Measurements from ENCODE around the gene MCM5.

The MCM5 gene

GRCh38 chr22:35384975-35385588, 14.9 kb upstream of the MCM5 start:
- Histone ChIP-seq H3K4me3 (ENCODE audit: low read depth in 1 of 2, low read length in 1 of 2) (no peak overlapping the region), H3K36me3 (peaks cover 15% of the 10 kb centered on the region), H3K9me3 (no peaks in the 10 kb centered on the region), H3K27me3 (peaks cover 34% of the 10 kb centered on the region), H3K27ac (peak overlapping the region; percentile 7), H3K4me1 (ENCODE audit: control insufficient read depth in 1 of 2, insufficient read depth in 1 of 2, low read depth in 1 of 2, low read length in 1 of 2) (peaks cover 17 to 20% of the 10 kb centered on the region in 2 experiments)
- TF ChIP-seq CTCF (IDR thresholded peaks at IDR 0.05): no peak

- H3K9me3 ChIP-seq: no peaks in the 10 kb centered on the region
- H3K4me1 ChIP-seq (ENCODE audit: control insufficient read depth in 1 of 2, insufficient read depth in 1 of 2, low read depth in 1 of 2, low read length in 1 of 2): peaks cover 0 to 3% of the 10 kb centered on the region in 2 experiments
- no peak overlapping the region for H3K4me3 ChIP-seq (ENCODE audit: low read depth in 1 of 2, low read length in 1 of 2)
- peaks cover 26% of the 10 kb centered on the region for H3K27me3 ChIP-seq
- no peak overlapping the region for H3K27ac ChIP-seq
- TF ChIP-seq CTCF (IDR thresholded peaks at IDR 0.05): no peak
- H3K36me3 ChIP-seq: peaks cover 16% of the 10 kb centered on the region
These were observed 13.2 kb upstream of the MCM5 start for GRCh38 chr22:35386670-35387288.

GRCh38 chr22:35390933-35391332, 9.0 kb upstream of the MCM5 start:
- Histone ChIP-seq H3K27ac (no peak overlapping the region), H3K4me3 (ENCODE audit: low read depth in 1 of 2, low read length in 1 of 2) (no peak overlapping the region), H3K27me3 (no peaks in the 10 kb centered on the region), H3K36me3 (peaks cover 16% of the 10 kb centered on the region), H3K4me1 (ENCODE audit: control insufficient read depth in 1 of 2, insufficient read depth in 1 of 2, low read depth in 1 of 2, low read length in 1 of 2) (no peaks in the 10 kb centered on the region), H3K9me3 (no peaks in the 10 kb centered on the region)
- TF ChIP-seq CTCF (IDR thresholded peaks at IDR 0.05): no peak

GRCh38 chr22:35392357-35392756, 7.6 kb upstream of the MCM5 start:
- peaks cover 8% of the 10 kb centered on the region for H3K36me3 ChIP-seq
- no peak overlapping the region for H3K4me3 ChIP-seq (ENCODE audit: low read depth in 1 of 2, low read length in 1 of 2)
- no peak for TF ChIP-seq CTCF (IDR thresholded peaks at IDR 0.05)
- H3K27me3 ChIP-seq: no peaks in the 10 kb centered on the region
- no peaks in the 10 kb centered on the region for H3K9me3 ChIP-seq
- H3K4me1 ChIP-seq (ENCODE audit: control insufficient read depth in 1 of 2, insufficient read depth in 1 of 2, low read depth in 1 of 2, low read length in 1 of 2): peaks cover 0 to 5% of the 10 kb centered on the region in 2 experiments
- H3K27ac ChIP-seq: no peak overlapping the region

GRCh38 chr22:35393116-35394010, 6.6 kb upstream of the MCM5 start:
- no peak for TF ChIP-seq CTCF (IDR thresholded peaks at IDR 0.05)
- H3K36me3 ChIP-seq: peaks cover 4% of the 10 kb centered on the region
- H3K4me1 ChIP-seq (ENCODE audit: control insufficient read depth in 1 of 2, insufficient read depth in 1 of 2, low read depth in 1 of 2, low read length in 1 of 2): peaks cover 0 to 5% of the 10 kb centered on the region in 2 experiments
- H3K27me3 ChIP-seq: no peaks in the 10 kb centered on the region
- no peak overlapping the region for H3K27ac ChIP-seq
- H3K9me3 ChIP-seq: no peaks in the 10 kb centered on the region
- H3K4me3 ChIP-seq (ENCODE audit: low read depth in 1 of 2, low read length in 1 of 2): no peak overlapping the region
